Fibroblast of skin of abdomen (primary cell): ENCODE results near the gene AKR1B1.

Experiments used
- DNase-seq: peaks from one replicate; pipeline ENCODE4 v3.0.0-alpha.2; 2013

Gene AKR1B1

DNA sequence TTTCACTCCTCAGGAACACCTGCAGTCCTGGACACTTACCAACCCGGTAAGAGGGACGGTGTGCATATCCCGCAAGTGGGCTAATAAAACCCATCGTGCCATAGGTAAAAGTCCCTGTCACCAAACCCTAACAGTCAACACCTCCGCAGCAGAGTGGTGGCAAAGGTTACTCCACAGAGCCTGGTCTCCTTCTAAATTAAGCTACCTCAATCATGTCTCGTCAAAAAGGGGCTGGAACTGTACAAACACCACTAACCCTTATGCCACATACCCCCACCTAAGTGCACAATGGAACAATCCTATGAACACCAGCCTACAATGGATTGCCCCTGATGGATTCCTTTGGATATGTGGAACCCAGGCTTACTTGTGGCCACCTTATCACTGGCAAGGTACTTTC is 9.6 kb upstream of the AKR1B1 start:
- DNase-seq, result no peak

GRCh38 chr7:134468054-134468453 is 9.2 kb upstream of the AKR1B1 start:
- no peak for DNase-seq

DNA sequence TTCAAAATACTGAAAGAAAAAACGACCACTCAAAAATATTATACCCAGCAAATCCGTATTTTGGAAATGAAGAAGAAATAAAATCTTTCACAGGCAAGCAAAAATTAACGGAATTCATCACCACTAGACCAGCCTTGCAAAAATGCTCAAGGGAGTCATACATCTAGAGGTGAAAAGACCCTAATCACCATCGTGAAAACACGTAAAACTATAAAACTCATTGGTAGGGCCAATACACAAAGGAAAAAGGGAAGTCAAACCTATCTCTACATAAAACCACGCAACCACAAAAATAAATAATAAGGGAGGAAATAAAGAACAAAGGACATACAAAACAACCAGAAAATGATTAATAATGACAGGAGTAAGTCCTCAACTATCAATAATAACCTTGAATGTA is 6.6 kb upstream of the AKR1B1 start:
- no peak for DNase-seq

- DNase-seq, result no peak
These were observed 5.6 kb upstream of the AKR1B1 start for GRCh38 chr7:134464496-134464895.

DNA sequence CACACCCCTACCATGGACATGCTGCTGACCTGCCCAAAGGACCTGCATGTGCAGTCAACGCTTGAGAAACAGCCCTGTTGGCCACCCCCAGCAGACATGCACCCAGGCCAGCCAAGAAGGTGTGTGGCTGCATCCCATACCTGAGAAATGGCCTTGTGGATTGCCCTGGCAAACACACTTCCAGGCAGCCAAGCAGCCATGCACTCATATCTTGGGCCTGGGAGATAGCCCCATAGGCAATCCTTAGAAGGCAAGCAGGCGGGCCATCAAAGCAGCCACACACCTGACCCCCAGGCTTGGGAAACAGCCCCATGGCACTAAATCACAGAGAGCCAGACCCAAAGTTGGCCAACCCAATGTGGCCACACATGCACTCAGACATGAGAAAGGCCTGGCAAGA is 4.9 kb upstream of the AKR1B1 start:
- no peak for DNase-seq

GRCh38 chr7:134462337-134462925 is 3.5 kb upstream of the AKR1B1 start:
- peak; percentile 88 for DNase-seq

- no peak for DNase-seq
These were observed 3.0 kb upstream of the AKR1B1 start for GRCh38 chr7:134461916-134462315.

DNA sequence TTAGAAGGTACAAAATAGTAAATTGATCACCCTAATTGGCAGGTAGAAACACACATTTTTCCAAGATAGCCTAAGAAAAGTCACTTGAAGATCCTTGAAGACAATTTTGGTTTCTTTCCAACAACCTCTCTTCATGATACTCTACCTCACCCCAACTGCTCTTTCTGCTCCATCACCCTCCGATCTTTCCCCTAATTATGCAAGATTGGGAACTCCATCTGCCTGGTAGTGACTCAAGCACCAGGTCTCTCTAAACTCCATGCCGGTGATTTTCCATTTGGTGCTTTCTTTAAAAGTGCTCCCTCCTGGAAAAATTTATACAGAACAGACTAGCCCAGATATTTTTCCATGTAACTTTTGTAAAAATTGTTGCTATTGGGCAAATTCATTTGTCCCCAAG is 1.1 kb upstream of the AKR1B1 start:
- DNase-seq, result no peak

- DNase-seq, result peak; percentile 45
These were observed 527 bp downstream of the AKR1B1 start for GRCh38 chr7:134458341-134458805.

DNA sequence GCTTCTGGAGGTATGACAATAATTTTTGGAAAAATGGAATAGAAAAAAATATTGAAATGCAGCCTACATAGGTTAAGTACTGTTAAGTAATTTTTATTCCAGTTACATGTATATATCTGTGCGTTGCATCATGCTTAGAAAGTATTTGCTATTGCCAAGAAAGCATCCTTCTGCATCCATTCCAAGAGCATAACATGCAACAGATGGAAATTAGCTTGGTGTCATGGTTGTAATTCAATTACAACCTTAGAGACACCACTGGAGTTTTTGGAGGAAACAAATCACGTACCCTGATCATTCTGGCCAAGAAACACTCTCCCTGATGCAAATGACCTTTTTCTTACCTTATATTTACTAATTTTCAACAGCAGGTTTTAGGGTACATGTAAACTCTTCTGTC is 1.7 kb downstream of the AKR1B1 start:
- DNase-seq, result peak; percentile 79

DNA sequence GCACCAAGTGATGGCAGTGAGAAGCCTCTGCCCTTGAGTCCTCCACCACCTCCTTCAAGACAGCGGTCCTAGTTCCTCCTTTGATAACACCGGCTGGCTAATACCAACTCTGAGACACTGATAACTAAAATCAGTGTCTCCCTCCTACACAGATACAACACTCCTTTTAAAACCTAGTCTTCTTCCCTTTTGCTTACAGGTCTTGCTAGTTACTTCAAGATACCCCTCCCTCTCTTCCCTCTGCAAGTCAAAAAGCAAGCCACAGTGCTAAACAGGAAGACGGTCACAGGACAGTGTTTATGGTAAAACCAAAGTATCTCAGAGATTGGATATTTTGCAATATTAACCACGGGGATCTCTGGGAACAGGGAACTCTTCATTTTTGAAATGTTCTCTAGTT is 4.6 kb downstream of the AKR1B1 start:
- DNase-seq, result no peak

GRCh38 chr7:134453518-134453917 is 5.4 kb downstream of the AKR1B1 start:
- no peak for DNase-seq

DNA sequence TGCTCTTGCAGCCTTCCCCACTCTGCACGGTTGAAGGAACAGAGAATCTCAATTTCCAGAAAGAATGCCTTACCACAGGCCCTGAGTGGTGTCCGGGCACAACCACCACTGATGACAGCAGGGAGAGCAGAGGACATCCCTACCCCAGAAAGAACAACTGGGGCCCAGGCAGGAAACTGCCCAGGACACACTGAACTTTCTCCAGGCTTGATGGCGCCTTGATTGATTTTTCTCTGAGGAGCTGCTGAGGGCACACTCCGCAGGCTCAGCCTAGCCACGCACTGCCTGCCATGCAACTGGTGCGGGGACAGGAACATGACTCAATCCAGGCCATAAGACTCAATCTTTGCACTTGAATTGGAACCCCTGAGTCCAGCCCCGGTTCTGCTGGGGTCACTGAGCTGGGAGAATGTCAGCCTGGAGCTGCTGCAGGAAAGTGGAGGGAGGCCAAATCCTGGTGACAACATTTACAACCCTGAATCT is 5.9 kb downstream of the AKR1B1 start:
- no peak for DNase-seq

- no peak for DNase-seq
These were observed 6.5 kb downstream of the AKR1B1 start for GRCh38 chr7:134452419-134452838.

DNA sequence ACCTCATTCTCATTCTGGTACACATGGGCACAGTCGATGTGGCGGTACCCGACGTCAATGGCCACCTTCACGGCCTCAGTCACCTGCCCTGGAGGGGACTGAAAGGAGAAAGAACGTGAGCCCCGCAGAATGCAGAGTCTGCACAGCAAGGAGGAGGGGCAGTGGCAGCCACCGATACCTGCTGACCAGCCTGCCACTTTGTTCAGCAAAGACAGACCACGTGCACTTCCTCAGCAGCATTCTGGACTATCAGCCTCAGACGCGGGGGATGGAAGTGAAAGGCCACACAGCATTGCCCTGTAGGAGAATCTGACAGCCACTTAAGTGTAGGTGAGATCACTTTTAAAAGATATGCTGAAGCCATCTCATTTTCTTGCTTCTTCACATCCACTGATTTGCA is 7.2 kb downstream of the AKR1B1 start:
- DNase-seq, result no peak

GRCh38 chr7:134450294-134451000 is 8.5 kb downstream of the AKR1B1 start:
- no peak for DNase-seq

GRCh38 chr7:134449680-134450079 is 9.2 kb downstream of the AKR1B1 start:
- DNase-seq, result no peak

DNA sequence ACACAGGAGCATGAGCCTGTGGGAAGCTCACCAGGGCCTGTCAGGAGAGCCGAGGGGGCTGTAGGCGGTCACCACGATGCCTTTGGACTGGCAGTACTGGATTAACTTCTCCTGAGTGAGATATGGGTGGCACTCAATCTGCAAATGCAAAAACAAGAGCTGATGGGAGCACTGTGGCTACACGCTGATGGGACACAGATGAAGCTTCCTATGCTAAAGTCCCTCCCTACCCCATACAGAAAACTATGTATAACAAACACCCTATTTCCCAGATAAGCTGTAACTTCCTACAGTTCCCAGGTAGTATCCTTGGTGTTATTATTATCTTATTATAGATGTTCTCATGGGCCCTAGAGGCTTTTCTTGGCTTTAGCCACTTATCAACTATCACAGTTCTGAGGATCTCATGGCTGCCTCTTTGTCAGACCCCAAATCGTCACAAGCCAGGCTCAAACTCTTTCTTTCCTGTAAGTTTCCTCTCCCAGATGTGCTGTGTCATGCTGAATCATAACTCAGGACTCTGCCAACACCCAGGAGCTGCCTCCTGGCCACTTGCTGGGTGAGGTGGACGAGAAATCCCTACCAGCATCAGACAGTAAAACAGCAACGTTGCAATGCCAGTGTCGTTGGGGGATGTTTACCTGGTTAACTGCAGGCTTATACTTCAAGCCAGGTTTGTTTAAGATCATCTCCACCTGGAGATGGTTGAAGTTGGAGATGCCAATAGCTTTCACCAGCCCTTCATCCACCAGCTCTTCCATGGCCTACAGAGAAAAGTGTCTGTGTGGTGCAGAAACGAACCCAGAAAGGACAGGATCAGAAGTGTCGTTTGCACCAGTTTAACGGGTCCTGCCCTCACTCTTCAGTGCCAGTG is 10.3 kb downstream of the AKR1B1 start:
- peak; percentile 82 for DNase-seq

GRCh38 chr7:134447383-134447782 is 11.5 kb downstream of the AKR1B1 start:
- no peak for DNase-seq

DNA sequence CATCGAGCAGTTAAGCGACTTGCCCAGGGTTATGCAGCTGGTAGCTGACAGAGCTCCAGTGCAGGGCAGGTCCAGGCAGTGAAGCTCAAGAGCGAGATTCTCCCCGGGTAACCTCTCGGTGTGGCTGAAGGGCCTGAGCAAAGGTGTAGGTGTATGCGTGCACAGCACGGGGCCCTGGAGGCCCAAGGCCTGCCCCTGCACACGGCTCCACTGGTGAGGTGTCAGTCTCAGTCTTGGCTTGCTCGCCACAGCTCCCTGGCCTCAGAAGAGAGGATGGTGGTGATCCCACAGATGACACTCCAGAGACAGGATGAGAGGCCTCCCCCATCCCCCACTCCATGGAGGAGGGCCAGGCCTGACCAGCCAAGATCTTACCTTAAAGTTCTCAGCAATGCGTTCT is 12.0 kb downstream of the AKR1B1 start:
- DNase-seq, result no peak

DNA sequence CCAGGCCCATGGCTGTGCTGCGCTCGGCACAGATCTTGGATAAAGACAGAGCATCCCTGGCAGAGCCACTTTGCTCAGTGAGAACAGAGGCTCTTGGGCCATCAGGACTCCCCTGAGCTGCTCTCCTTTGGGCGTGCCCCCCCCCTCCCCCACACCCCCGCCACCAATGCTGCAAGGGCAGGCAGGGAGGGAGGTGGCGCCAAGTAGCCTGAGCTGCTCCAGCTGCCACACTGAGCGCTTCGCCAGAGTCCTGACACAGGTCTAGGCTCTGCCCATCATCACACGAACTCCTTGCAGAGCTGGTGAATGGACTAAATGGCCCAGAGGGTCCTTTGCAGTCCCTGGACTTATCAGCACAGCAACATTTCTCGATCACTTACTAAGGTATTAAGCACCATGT is 12.5 kb downstream of the AKR1B1 start:
- DNase-seq, result no peak

GRCh38 chr7:134444961-134445315 is 14.0 kb downstream of the AKR1B1 start:
- DNase-seq, result no peak

- DNase-seq, result no peak
These were observed 14.5 kb downstream of the AKR1B1 start for GRCh38 chr7:134444198-134444960.
